Body of pancreas (tissue), 4 donors: ENCODE data around the gene NTHL1. TPM values are rescaled to one million over a fixed set of nuclear protein-coding genes. Genes with fewer than 3 reads are reported as not detected.
A peak's percentile ranks its signal among the peaks of the same experiment; 100 is the strongest.

Experiments
- ATAC-seq: fragments of 150-250 bp; one replicate; pipeline ENCODE4 v1.9.1; 2016
- DNase-seq, 4 donors: peaks; one replicate each; pipeline ENCODE4 v3.0.0-alpha.2; 2019
- H3K27ac ChIP-seq, 4 donors: fragments of 200-600 bp; sonication (generic); 1 replicate in 3 of 4; 2 replicates in 1 of 4; pipeline versions ENCODE4 v1.5.1 to v1.6.1; 2016 to 2019; ENCODE audit warnings: mild to moderate bottlenecking in 1 of 4, mixed read lengths in 1 of 4, moderate library complexity in 1 of 4
- H3K27me3 ChIP-seq, 2 donors: fragments of 200-600 bp; sonication (generic); one replicate each; pipeline ENCODE4 v1.6.0; 2016; ENCODE audit warnings: mild to moderate bottlenecking in 1 of 2
- H3K36me3 ChIP-seq, 2 donors: fragments of 200-600 bp; sonication (generic); replicated peaks in 1 of 2; 2 replicates each; pipeline ENCODE4 v1.5.1; 2016; ENCODE audit warnings: low read depth in 2 of 2; ENCODE audit not compliant: insufficient read depth in 1 of 2
- H3K4me1 ChIP-seq: fragments of 200-600 bp; sonication (generic); one replicate; pipeline ENCODE4 v1.6.0; 2016
- H3K4me3 ChIP-seq, 2 donors: fragments of 200-600 bp; sonication (generic); 1 replicate in 1 of 2; 2 replicates in 1 of 2; pipeline ENCODE4 v1.5.1; 2016 to 2019
- H3K9me3 ChIP-seq, 3 donors: fragments of 200-600 bp; sonication (generic); 1 replicate in 2 of 3; 2 replicates in 1 of 3; pipeline ENCODE4 v1.5.1; 2016
- POLR2A ChIP-seq, 3 donors: fragments of 450-650 bp; IDR thresholded peaks; one replicate each; pipeline ENCODE4 v1.6.1; 2016; ENCODE audit warnings: antibody characterized with exemption in 3 of 3, mild to moderate bottlenecking in 2 of 3
- WGBS, 2 donors: methylation state at CpG; one replicate each; pipeline ENCODE4 v1.1.5; 2017; 5-methylcytosine and 5-hydroxymethylcytosine counted together
- intact Hi-C: fragments of 100-400 bp; cut with DNase I; formaldehyde crosslinking; loops from one replicate; pipeline ENCODE4 v1.15.1; 2023
- total RNA-seq, 2 donors: library from RNA; depleted of rRNA; stranded (reverse); fragments of >200 nt; gene quantifications; one replicate each; pipeline ENCODE4 v1.1.0, GENCODE V29; 2016
- TF ChIP-seq, protein P1 (sequence below), 7 experiments: fragments of 450-650 bp in 4 of 7; fragments of 200-600 bp in 3 of 7; sonication (generic) in 3 of 7; IDR thresholded peaks; one replicate each; pipeline ENCODE4 v1.5.1; 2016 to 2019; ENCODE audit warnings: antibody characterized with exemption in 7 of 7

Gene NTHL1
- total RNA-seq, 2 donors from 2014 or later, result 15.2 to 19.7 TPM

DNA sequence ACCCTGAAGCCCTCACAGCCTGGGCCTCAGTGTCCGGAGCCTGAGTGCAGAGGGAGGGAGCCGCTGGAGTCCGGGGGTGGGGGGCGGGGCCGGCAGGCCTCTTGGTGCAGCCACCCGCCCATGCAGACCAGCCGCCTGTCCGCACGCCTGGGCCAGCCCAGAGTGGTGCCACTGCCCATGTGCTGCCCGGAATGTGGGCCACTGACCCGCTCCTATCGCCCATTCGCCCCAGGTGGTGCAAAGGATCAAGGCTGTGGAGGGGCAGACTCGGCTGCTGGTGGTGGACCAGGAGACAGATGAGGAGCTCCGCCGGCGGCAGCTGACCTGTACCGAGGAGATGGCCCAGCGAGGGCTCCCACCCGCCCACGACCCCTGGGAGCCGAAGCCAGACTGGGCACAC lies 18.3 kb downstream of the NTHL1 start:
- Histone ChIP-seq H3K27me3 (no peaks in the 10 kb centered on the region), H3K4me1 (peaks cover 27% of the 10 kb centered on the region), H3K4me3 (no peak overlapping the region), H3K36me3 (no peaks in the 10 kb centered on the region), H3K27ac (no peak overlapping the region), H3K9me3 (no peaks in the 10 kb centered on the region)
- 82 to 83% methylated on average over 1 to 14 of the region's 22 CpGs for WGBS, 2 donors
- DNase-seq (no peak), ATAC-seq (no peak)
- TF ChIP-seq, protein P1, sequence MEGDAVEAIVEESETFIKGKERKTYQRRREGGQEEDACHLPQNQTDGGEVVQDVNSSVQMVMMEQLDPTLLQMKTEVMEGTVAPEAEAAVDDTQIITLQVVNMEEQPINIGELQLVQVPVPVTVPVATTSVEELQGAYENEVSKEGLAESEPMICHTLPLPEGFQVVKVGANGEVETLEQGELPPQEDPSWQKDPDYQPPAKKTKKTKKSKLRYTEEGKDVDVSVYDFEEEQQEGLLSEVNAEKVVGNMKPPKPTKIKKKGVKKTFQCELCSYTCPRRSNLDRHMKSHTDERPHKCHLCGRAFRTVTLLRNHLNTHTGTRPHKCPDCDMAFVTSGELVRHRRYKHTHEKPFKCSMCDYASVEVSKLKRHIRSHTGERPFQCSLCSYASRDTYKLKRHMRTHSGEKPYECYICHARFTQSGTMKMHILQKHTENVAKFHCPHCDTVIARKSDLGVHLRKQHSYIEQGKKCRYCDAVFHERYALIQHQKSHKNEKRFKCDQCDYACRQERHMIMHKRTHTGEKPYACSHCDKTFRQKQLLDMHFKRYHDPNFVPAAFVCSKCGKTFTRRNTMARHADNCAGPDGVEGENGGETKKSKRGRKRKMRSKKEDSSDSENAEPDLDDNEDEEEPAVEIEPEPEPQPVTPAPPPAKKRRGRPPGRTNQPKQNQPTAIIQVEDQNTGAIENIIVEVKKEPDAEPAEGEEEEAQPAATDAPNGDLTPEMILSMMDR (IDR thresholded peaks at IDR 0.05), result no peak
- TF ChIP-seq POLR2A (IDR thresholded peaks at IDR 0.05), result no peak
- intact Hi-C loops, result loop anchor here (10.0 kb wide), 1 partner anchor 55 kb away; no protein-coding TSS in a partner anchor

DNA sequence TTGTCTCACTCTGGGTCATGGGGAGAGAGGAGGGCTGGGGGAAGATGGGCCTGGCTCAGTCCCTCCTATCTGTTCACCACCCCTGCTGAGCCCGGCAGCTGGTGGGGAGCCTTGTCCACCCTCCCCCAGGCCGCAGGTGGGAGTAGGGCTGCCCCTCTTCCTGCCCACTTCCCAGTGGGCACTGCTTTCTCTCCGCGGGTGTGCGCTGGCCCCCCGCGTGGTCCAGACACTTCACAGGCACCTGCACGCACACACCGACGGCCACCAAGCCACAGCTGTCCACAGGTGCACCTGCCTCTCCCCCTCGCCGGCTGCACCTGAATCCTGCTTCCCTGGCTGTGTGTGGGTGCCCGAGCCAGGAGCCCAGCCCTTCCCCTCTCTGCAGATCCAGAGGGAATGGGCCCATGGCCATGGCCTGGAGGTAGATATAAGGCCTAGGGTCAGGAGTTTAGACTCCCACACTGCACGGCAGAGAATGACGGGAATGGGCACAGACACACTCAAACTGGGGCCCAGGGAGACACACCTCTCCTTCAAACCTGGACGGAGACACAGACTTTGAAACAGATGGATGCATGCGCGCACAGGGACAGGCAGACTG lies 18.9 kb downstream of the NTHL1 start:
- DNase-seq, result no peak
- Histone ChIP-seq H3K4me3 (no peak overlapping the region), H3K27me3 (no peaks in the 10 kb centered on the region), H3K9me3 (no peaks in the 10 kb centered on the region), H3K36me3 (no peaks in the 10 kb centered on the region), H3K4me1 (peaks cover 29% of the 10 kb centered on the region), H3K27ac (peak overlapping the region in 1 of 4 donors; percentile 17)
- 69 to 73% methylated on average over 7 to 15 of the region's 18 CpGs for WGBS, 2 donors
- intact Hi-C loops, result loop anchor here (10.0 kb wide), 1 partner anchor 56 kb away; no protein-coding TSS in a partner anchor
- TF ChIP-seq, protein P1 (IDR thresholded peaks at IDR 0.05), result no peak
- TF ChIP-seq POLR2A (IDR thresholded peaks at IDR 0.05), result no peak
- ATAC-seq, result no peak

DNA sequence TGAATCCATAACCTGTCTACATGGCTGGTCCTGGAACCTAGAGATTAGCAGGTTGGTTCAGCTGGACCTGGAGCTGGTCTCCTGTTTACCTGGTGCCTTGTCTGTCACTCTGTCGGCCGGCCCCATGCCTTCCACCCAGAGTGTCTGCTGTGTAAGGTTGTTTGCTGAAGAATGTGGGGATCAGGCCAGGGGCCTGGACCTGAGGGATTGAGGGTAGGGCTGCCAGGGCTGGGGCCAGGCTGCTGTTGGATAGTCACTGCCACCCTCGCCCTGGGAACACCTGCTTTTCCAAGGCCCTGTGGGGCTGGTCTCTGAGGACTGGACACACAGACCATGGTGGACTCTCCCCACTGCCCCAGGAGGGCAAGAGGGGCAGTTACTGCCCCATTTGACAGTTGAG lies 19.5 kb downstream of the NTHL1 start:
- Histone ChIP-seq H3K9me3 (no peaks in the 10 kb centered on the region), H3K27ac (peak overlapping the region in 1 of 4 donors; percentile 40), H3K36me3 (no peaks in the 10 kb centered on the region), H3K27me3 (no peaks in the 10 kb centered on the region), H3K4me1 (peaks cover 29% of the 10 kb centered on the region), H3K4me3 (no peak overlapping the region)
- no peak for ATAC-seq
- 40% methylated on average over 3 of the region's 3 CpGs; no CpG with 5 or more reads in 1 of the 2 donors for WGBS, 2 donors
- intact Hi-C loops, result loop anchor here (10.0 kb wide), 1 partner anchor 57 kb away; no protein-coding TSS in a partner anchor
- DNase-seq, result no peak
- TF ChIP-seq POLR2A (IDR thresholded peaks at IDR 0.05), result no peak
- TF ChIP-seq, protein P1 (IDR thresholded peaks at IDR 0.05), result no peak

DNA sequence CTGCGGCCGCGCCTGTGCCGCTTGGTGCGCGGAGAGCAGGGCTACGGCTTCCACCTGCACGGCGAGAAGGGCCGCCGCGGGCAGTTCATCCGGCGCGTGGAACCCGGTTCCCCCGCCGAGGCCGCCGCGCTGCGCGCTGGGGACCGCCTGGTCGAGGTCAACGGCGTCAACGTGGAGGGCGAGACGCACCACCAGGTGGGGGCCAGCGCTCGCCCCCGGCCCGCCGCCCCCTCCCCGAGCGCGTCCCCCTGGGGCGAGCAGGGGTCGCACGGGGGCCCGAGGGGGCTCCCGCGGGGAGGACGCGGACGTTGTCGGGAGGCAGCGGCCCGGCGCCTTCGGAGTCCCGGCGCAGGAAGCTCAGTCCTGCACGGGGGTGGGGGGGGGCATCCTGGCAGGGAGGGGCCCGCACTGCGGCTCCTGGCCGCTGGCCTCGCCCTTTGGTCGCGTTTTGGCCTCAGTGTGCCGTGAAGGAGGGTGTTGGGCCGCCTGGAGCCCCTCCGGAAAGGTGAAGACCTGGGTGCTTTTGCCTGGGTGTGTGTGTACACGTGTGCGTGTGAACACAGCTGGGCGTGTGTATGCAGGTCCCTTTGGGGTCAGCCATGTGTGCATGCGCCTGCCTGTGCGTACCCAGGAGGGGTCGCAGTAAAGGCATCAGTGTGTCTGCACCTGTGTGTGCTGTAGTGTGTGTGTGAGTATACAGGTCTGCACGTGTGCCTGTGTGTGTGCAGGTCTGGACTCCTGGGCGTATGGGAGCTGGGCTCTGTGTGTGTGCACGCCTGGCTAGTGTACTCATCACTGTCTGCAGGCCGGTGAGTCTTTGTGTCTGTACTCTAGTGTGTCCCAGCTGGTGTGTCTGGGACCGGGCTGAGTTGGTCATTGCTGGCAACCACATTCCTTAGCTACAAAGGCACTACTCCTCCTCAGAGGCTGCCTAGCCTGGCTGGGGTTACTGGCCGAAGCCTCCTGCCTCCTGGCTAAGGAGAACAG lies 20.3 kb downstream of the NTHL1 start:
- DNase-seq (no peak), ATAC-seq (peak; percentile 7)
- Histone ChIP-seq H3K36me3 (no peaks in the 10 kb centered on the region), H3K4me3 (peak overlapping the region in 1 of 2 donors; percentile 39), H3K4me1 (peaks cover 36% of the 10 kb centered on the region), H3K27ac (peak overlapping the region in 2 of 4 donors; percentile 44 to 64), H3K9me3 (no peaks in the 10 kb centered on the region), H3K27me3 (no peaks in the 10 kb centered on the region)
- intact Hi-C loops, result loop anchor here (10.0 kb wide), 1 partner anchor 57 kb away; no protein-coding TSS in a partner anchor
- WGBS, 2 donors, result 8 to 37% methylated on average over 7 to 37 of the region's 76 CpGs
- TF ChIP-seq, protein P1 (IDR thresholded peaks at IDR 0.05), result peak in 1 of 7 experiments; percentile 44
- TF ChIP-seq POLR2A (IDR thresholded peaks at IDR 0.05), result no peak
